OCI-LY3 (cell line): ENCODE data around the gene NRXN3.

Experiments used
- H2AFZ ChIP-seq: fragments of 200-600, 300-600 bp; shearing (Covaris generic); 2 replicates; pipeline ENCODE4 v1.6.0; 2014; ENCODE audit warnings: antibody characterized with exemption, low read depth, low read length
- H3K27ac ChIP-seq: fragments of 200-600, 300-600 bp; sonication (generic); 2 replicates; pipeline ENCODE4 v1.5.1; 2014; ENCODE audit warnings: mild to moderate bottlenecking, low read length, moderate library complexity, mixed read lengths
- H3K27me3 ChIP-seq: fragments of 200-600, 300-600 bp; sonication (generic); 2 replicates; pipeline ENCODE4 v1.6.1; 2014; ENCODE audit warnings: low read depth, low read length, mixed read lengths
- H3K36me3 ChIP-seq: fragments of 200-600, 300-600 bp; sonication (generic); replicated peaks from 2 replicates; pipeline ENCODE3; 2014; ENCODE audit warnings: low read depth, low read length, mixed read lengths
- H3K4me1 ChIP-seq: fragments of 300-600, 200-600 bp; sonication (generic); 2 replicates; pipeline ENCODE4 v1.6.1; 2014; ENCODE audit warnings: low read length, mixed read lengths
- H3K4me2 ChIP-seq: fragments of 200-600, 300-600 bp; sonication (generic); 2 replicates; pipeline ENCODE4 v1.6.1; 2014; ENCODE audit warnings: low read length, mixed read lengths
- H3K4me3 ChIP-seq: fragments of 300-600, 200-600 bp; sonication (generic); 2 replicates; pipeline ENCODE4 v1.5.1; 2014; ENCODE audit warnings: antibody characterized with exemption, mild to moderate bottlenecking, low read length, moderate library complexity
- H3K79me2 ChIP-seq: fragments of 300-600, 200-600 bp; shearing (Covaris generic); 2 replicates; pipeline ENCODE4 v1.6.1; 2014; ENCODE audit warnings: mild to moderate bottlenecking, low read length, mixed read lengths
- H3K9ac ChIP-seq: fragments of 300-600, 200-600 bp; shearing (Covaris generic); 2 replicates; pipeline ENCODE4 v1.6.0; 2014; ENCODE audit warnings: mild to moderate bottlenecking, low read length, moderate library complexity
- H3K9me3 ChIP-seq: fragments of 200-600, 300-600 bp; shearing (Covaris generic); 2 replicates; pipeline ENCODE4 v1.6.1; 2014; ENCODE audit warnings: low read length, mixed read lengths; ENCODE audit not compliant: insufficient read depth
- H4K20me1 ChIP-seq: fragments of 200-600, 300-600 bp; sonication (generic); 2 replicates; pipeline ENCODE4 v1.6.1; 2016; ENCODE audit warnings: low read length, mixed read lengths; ENCODE audit not compliant: insufficient read depth
- EZH2phosphoT487 ChIP-seq: fragments of 200-600 bp; shearing (Covaris generic); IDR thresholded peaks from 2 replicates; pipeline ENCODE4 v1.6.1; 2018; ENCODE audit warnings: antibody characterized with exemption, mixed run types, low read depth
- TF ChIP-seq, protein P1 (sequence below): fragments of 200-600, 300-600 bp; sonication (generic); IDR thresholded peaks from 2 replicates; pipeline ENCODE4 v1.5.1; 2014; ENCODE audit warnings: antibody characterized with exemption, low read length, low read depth

The NRXN3 gene

DNA sequence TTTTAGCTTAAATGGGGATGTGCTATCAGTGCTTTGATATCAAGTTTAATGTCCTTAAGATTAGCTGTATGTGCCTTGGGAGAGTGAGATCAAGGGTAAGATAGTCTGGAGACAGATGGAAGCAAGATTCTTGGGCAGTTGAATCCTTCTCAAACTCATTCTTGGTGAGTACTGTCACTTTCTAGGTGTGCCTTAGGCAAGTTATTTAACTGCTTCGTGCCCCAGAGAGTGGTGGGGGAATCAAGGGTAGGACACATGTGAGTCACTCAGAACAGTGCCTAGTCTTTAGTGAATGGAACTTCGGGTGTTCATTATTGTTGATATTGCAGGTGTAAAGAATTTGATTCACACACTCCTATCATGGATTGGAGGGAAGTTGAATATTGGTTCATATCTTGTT lies 1237.4 kb downstream of the NRXN3 start:
- Histone ChIP-seq H4K20me1 (no peaks in the 10 kb centered on the region; the same call in 1 of the 2 replicates), H3K36me3 (no peaks in the 10 kb centered on the region), H3K27ac (no peak overlapping the region), H2AFZ (no peak overlapping the region), H3K4me3 (no peak overlapping the region), H3K9ac (no peak overlapping the region), H3K79me2 (no peaks in the 10 kb centered on the region), H3K4me2 (no peak overlapping the region), H3K27me3 (no peaks in the 10 kb centered on the region), H3K9me3 (no peaks in the 10 kb centered on the region), H3K4me1 (no peaks in the 10 kb centered on the region)
- no peak for TF ChIP-seq EZH2phosphoT487
- TF ChIP-seq, protein P1, sequence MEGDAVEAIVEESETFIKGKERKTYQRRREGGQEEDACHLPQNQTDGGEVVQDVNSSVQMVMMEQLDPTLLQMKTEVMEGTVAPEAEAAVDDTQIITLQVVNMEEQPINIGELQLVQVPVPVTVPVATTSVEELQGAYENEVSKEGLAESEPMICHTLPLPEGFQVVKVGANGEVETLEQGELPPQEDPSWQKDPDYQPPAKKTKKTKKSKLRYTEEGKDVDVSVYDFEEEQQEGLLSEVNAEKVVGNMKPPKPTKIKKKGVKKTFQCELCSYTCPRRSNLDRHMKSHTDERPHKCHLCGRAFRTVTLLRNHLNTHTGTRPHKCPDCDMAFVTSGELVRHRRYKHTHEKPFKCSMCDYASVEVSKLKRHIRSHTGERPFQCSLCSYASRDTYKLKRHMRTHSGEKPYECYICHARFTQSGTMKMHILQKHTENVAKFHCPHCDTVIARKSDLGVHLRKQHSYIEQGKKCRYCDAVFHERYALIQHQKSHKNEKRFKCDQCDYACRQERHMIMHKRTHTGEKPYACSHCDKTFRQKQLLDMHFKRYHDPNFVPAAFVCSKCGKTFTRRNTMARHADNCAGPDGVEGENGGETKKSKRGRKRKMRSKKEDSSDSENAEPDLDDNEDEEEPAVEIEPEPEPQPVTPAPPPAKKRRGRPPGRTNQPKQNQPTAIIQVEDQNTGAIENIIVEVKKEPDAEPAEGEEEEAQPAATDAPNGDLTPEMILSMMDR: no peak

DNA sequence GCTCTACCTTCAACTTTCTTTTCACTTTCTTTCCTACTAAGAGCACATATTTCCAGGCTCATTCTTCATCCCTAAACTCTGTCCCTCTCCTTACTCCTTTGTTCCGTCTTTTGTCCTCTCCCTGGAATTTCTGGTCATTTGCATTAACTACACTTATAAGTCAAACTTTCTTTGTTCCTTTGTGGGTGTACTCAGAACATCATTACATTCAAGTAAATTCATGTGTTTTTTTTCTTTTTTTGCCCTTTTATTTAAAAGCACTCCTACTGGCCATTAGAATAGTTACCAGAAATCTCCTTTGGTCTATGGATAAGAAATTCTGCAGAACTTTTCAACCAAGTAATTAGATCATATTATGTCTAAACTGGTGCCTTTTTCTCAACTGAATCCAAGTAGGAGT lies 1238.5 kb downstream of the NRXN3 start:
- no peak overlapping the region for H2AFZ ChIP-seq
- no peaks in the 10 kb centered on the region for H3K36me3 ChIP-seq
- H3K9me3 ChIP-seq: no peaks in the 10 kb centered on the region
- no peaks in the 10 kb centered on the region for H3K79me2 ChIP-seq
- H3K27ac ChIP-seq: no peak overlapping the region
- no peaks in the 10 kb centered on the region for H3K4me1 ChIP-seq
- H3K27me3 ChIP-seq: no peaks in the 10 kb centered on the region
- H4K20me1 ChIP-seq: no peaks in the 10 kb centered on the region; the same call in 1 of the 2 replicates
- no peak overlapping the region for H3K9ac ChIP-seq
- H3K4me2 ChIP-seq: no peak overlapping the region
- TF ChIP-seq, protein P1: no peak
- TF ChIP-seq EZH2phosphoT487: no peak
- no peak overlapping the region for H3K4me3 ChIP-seq

DNA sequence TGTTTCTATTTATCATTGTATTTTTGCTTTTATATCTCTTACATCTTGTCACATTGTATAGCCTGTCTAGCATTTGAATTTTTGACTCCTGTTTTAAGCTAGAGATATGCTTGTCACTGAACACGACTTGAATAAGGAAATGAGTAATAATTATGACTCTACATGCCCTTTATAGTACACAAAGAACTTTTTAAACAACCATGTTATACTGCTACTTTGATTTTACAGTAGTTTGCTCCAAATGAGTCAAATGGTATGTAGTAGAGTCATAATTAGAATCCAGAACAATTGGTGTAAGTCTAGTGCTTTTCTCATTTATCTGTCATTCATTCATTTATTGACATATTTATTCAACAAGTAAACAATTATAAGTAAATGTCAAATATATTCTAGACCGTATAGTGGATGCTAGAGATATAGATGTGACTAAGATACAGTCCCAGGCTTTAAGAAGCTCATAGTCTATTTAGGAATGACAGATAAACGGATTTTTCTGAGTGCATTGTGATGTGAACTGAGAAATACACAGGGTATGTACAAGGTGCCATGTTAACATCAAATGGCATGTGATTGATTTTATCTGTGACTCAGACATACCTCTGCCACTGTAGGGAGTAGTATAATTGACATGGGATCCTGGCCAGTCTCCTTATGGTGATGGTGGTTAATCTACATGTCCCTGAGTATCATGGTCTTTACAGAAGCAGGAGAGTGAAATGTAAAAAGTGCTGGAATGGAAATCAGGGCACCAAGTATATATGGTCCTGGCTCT lies 1241.4 kb downstream of the NRXN3 start:
- no peak overlapping the region for H3K4me3 ChIP-seq

DNA sequence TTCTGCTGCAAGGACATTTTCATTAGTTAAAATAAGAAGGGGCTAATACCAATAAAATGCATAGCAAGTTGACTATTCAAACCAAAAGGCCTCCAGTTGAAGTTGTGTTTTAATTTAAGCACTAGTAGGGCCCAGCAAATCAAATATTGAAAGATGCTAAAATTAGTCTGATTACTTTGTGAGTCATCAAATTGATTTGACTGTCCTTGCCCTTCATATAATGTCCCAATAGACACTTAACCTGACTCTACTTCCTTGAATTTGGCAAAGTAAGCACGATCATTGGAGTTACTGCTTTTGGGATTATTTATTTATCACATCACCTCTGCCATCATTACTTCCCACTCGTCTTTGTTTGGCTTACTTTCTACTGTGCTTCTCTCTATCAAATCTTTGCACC lies 1242.6 kb downstream of the NRXN3 start:
- Histone ChIP-seq H3K4me3 (no peak overlapping the region), H3K27me3 (no peaks in the 10 kb centered on the region), H3K36me3 (no peaks in the 10 kb centered on the region), H3K9me3 (no peaks in the 10 kb centered on the region), H2AFZ (no peak overlapping the region), H3K79me2 (no peaks in the 10 kb centered on the region), H3K4me2 (no peak overlapping the region), H4K20me1 (no peaks in the 10 kb centered on the region; the same call in 1 of the 2 replicates), H3K9ac (no peak overlapping the region), H3K4me1 (no peaks in the 10 kb centered on the region), H3K27ac (no peak overlapping the region)
- no peak for TF ChIP-seq EZH2phosphoT487
- TF ChIP-seq, protein P1: no peak

More for the DNA sequence above, 1241.4 kb downstream of the NRXN3 start:
- TF ChIP-seq EZH2phosphoT487: no peak
- TF ChIP-seq, protein P1: no peak
- no peak overlapping the region for H3K27ac ChIP-seq
- no peaks in the 10 kb centered on the region for H3K4me1 ChIP-seq
- H3K9ac ChIP-seq: no peak overlapping the region
- no peaks in the 10 kb centered on the region; the same call in 1 of the 2 replicates for H4K20me1 ChIP-seq
- no peaks in the 10 kb centered on the region for H3K9me3 ChIP-seq
- no peaks in the 10 kb centered on the region for H3K27me3 ChIP-seq
- no peak overlapping the region for H2AFZ ChIP-seq
- H3K79me2 ChIP-seq: no peaks in the 10 kb centered on the region
- H3K36me3 ChIP-seq: no peaks in the 10 kb centered on the region
- H3K4me2 ChIP-seq: no peak overlapping the region
